Measurements from ENCODE around the gene ACAP3. TPM values are rescaled to one million over a fixed set of nuclear protein-coding genes. Genes with fewer than 3 reads are reported as not detected.
A peak's percentile ranks its signal among the peaks of the same experiment; 100 is the strongest.

ACAP3 gene
- total RNA-seq, 1 donor from 2014 or later = 10.7 TPM

DNA sequence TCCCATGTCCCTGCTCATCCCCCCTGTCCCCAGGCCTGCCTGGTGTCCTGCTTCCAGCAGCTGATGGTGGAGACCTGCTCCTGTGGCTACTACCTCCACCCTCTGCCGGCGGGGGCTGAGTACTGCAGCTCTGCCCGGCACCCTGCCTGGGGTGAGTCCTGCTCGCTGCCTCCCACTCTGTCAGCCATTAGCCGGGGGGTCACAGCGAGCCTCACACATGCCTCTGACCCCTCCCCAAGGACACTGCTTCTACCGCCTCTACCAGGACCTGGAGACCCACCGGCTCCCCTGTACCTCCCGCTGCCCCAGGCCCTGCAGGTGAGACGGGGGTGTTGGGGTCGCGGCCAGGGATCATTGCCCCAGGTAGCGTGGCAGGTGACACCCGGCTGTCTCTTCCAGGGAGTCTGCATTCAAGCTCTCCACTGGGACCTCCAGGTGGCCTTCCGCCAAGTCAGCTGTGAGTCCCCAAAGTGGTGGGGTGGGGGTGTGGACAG lies 17.4 kb downstream of the ACAP3 start:
- Histone ChIP-seq H3K36me3 (no peaks in the 10 kb centered on the region), H3K27ac (no peak overlapping the region)
- no peak overlapping the region for H3K4me3 Mint-ChIP-seq

DNA sequence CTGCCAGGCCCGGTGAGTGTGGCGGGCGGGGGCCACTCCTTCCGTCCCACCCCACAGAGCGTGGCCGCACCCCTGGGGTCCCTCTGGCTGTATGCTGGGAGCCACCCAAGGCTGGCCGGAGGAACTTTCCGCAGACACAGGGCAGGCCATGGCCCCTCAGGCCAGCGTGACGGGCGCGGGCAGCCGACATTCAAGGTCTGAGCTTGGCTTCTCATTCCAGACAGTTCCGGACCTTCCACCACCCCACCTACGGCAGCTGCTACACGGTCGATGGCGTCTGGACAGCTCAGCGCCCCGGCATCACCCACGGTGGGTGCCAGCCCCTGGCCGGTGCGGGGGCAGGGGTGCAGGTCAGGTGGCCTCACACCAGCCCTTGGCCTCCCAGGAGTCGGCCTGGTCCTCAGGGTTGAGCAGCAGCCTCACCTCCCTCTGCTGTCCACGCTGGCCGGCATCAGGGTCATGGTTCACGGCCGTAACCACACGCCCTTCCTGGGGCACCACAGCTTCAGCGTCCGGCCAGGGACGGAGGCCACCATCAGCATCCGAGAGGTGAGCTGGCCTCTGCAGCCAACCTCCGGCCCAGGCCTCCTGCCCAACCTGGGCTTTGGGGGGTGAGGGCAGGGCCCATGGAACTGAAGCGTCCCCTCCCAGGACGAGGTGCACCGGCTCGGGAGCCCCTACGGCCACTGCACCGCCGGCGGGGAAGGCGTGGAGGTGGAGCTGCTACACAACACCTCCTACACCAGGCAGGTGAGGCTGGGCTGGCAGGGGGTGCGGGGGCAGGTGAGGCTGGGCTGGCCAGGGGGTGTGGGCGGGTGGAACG lies 20.2 kb downstream of the ACAP3 start:
- H3K9ac ChIP-seq = no peak overlapping the region
- H3K4me2 ChIP-seq = no peak overlapping the region
- Mint-ChIP-seq H3K27ac (no peak overlapping the region), H3K36me3 (no peaks in the 10 kb centered on the region), H3K4me3 (no peak overlapping the region), H3K4me1 (peaks cover 9% of the 10 kb centered on the region), H3K27me3 (ENCODE audit: insufficient read depth, low read depth) (peaks cover 3% of the 10 kb centered on the region), H3K9me3 (no peaks in the 10 kb centered on the region)
- H3K9me3 ChIP-seq (ENCODE audit: low read depth) = no peaks in the 10 kb centered on the region
- no peaks in the 10 kb centered on the region for H3K4me1 ChIP-seq
- H3K79me2 ChIP-seq (ENCODE audit: low read depth) = no peaks in the 10 kb centered on the region
- H4K20me1 ChIP-seq (ENCODE audit: low read depth) = peaks cover 6% of the 10 kb centered on the region
- TF ChIP-seq EZH2phosphoT487 (IDR thresholded peaks at IDR 0.05) = no peak
- TF ChIP-seq, protein P1, sequence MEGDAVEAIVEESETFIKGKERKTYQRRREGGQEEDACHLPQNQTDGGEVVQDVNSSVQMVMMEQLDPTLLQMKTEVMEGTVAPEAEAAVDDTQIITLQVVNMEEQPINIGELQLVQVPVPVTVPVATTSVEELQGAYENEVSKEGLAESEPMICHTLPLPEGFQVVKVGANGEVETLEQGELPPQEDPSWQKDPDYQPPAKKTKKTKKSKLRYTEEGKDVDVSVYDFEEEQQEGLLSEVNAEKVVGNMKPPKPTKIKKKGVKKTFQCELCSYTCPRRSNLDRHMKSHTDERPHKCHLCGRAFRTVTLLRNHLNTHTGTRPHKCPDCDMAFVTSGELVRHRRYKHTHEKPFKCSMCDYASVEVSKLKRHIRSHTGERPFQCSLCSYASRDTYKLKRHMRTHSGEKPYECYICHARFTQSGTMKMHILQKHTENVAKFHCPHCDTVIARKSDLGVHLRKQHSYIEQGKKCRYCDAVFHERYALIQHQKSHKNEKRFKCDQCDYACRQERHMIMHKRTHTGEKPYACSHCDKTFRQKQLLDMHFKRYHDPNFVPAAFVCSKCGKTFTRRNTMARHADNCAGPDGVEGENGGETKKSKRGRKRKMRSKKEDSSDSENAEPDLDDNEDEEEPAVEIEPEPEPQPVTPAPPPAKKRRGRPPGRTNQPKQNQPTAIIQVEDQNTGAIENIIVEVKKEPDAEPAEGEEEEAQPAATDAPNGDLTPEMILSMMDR (IDR thresholded peaks at IDR 0.05) = no peak
- TF ChIP-seq EZH2 (IDR thresholded peaks at IDR 0.05) = no peak
- no peak overlapping the region for H3K4me3 ChIP-seq
- H3K27ac ChIP-seq = no peak overlapping the region
- H3K27me3 ChIP-seq = no peaks in the 10 kb centered on the region
- no peak overlapping the region for H2AFZ ChIP-seq (replicated peaks)
- no peaks in the 10 kb centered on the region for H3K36me3 ChIP-seq
- peaks cover 10% of the 10 kb centered on the region for H3F3A ChIP-seq (ENCODE audit: low read depth)
- no peak for DNase-seq (ENCODE audit: low spot score)

More for the DNA sequence above, 17.4 kb downstream of the ACAP3 start:
- Mint-ChIP-seq H3K27me3 (ENCODE audit: insufficient read depth, low read depth) (no peaks in the 10 kb centered on the region), H3K9me3 (no peaks in the 10 kb centered on the region), H3K36me3 (no peaks in the 10 kb centered on the region), H3K4me1 (no peaks in the 10 kb centered on the region), H3K27ac (no peak overlapping the region)
- TF ChIP-seq, protein P1 (IDR thresholded peaks at IDR 0.05) = peak; percentile 59
- no peak for TF ChIP-seq EZH2phosphoT487 (IDR thresholded peaks at IDR 0.05)
- H3F3A ChIP-seq (ENCODE audit: low read depth) = peaks cover under 1% of the 10 kb centered on the region
- H3K4me3 ChIP-seq = no peak overlapping the region
- peaks cover 7% of the 10 kb centered on the region for H4K20me1 ChIP-seq (ENCODE audit: low read depth)
- H3K9me3 ChIP-seq (ENCODE audit: low read depth) = no peaks in the 10 kb centered on the region
- H3K79me2 ChIP-seq (ENCODE audit: low read depth) = no peaks in the 10 kb centered on the region
- no peak overlapping the region for H3K9ac ChIP-seq
- peak; percentile 75 for DNase-seq (ENCODE audit: low spot score)
- H3K4me2 ChIP-seq = no peak overlapping the region
- no peaks in the 10 kb centered on the region for H3K27me3 ChIP-seq
- H3K4me1 ChIP-seq = no peaks in the 10 kb centered on the region
- H2AFZ ChIP-seq (replicated peaks) = no peak overlapping the region

DNA sequence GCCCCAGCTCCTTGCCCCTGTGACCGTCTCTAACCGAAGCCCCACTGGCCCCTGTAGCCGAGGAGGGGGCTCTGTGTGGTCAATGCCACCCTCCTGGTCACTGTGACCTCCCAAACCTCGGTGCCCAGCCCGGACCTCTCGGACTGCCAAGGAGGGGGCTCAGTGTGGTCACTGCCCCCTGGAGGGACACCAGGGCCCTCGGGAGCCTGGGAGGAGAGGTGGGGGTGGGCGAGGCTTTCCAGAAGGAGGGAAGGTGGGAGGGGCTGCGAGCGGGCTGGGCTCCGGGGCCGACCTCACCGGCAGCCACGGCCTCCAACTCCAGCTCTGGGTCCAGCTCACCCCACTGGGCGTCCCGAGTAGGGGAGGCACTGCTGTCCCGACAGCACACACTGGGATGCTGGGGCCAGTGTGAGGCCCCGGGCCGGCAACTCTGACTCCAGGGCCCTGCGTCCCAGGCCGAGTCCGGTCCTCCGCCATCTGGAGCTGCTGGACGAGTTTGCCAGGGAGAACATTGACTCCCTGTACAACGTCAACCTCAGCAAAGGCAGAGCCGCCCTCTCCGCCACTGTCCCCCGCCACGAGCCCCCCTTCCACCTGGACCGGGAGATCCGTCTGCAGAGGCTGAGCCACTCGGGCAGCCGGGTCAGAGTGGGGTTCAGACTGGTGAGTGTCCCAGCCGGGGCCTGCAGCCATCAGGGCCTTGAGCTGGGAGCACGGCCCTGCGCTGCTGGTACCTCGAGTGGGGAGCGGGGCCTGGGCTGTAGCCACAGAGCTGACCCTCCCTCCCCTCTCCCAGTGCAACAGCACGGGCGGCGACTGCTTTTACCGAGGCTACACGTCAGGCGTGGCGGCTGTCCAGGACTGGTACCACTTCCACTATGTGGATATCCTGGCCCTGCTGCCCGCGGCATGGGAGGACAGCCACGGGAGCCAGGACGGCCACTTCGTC lies 21.1 kb downstream of the ACAP3 start:
- no peaks in the 10 kb centered on the region for H3K27me3 ChIP-seq
- H3K4me3 Mint-ChIP-seq = no peak overlapping the region
- peaks cover 10% of the 10 kb centered on the region for H3F3A ChIP-seq (ENCODE audit: low read depth)
- H3K9me3 ChIP-seq (ENCODE audit: low read depth) = no peaks in the 10 kb centered on the region
- no peaks in the 10 kb centered on the region for H3K4me1 ChIP-seq
- no peaks in the 10 kb centered on the region for H3K36me3 Mint-ChIP-seq
- H3K27me3 Mint-ChIP-seq (ENCODE audit: insufficient read depth, low read depth) = peaks cover 5% of the 10 kb centered on the region
- no peak overlapping the region for H2AFZ ChIP-seq (replicated peaks)
- H3K27ac ChIP-seq = no peak overlapping the region
- H3K36me3 ChIP-seq = no peaks in the 10 kb centered on the region
- no peaks in the 10 kb centered on the region for H3K79me2 ChIP-seq (ENCODE audit: low read depth)
- TF ChIP-seq, protein P1 (IDR thresholded peaks at IDR 0.05) = no peak
- no peak for TF ChIP-seq EZH2phosphoT487 (IDR thresholded peaks at IDR 0.05)
- no peak for TF ChIP-seq EZH2 (IDR thresholded peaks at IDR 0.05)
- no peak overlapping the region for H3K4me2 ChIP-seq
- peaks cover 11% of the 10 kb centered on the region for H3K4me1 Mint-ChIP-seq
- no peak overlapping the region for H3K27ac Mint-ChIP-seq
- no peak overlapping the region for H3K9ac ChIP-seq
- H3K4me3 ChIP-seq = no peak overlapping the region
- DNase-seq (ENCODE audit: low spot score) = no peak
- no peaks in the 10 kb centered on the region for H4K20me1 ChIP-seq (ENCODE audit: low read depth)
- no peaks in the 10 kb centered on the region for H3K9me3 Mint-ChIP-seq

All from neural progenitor cell (in vitro differentiated cells).